Kidney epithelial cell (primary cell): ENCODE results near the gene PML. TPM values are rescaled to one million over a fixed set of nuclear protein-coding genes. Genes with fewer than 3 reads are reported as not detected.
A peak's percentile ranks its signal among the peaks of the same experiment; 100 is the strongest.

ENCODE experiments used
- DNase-seq: peaks from one replicate; pipeline ENCODE4 v3.0.0-alpha.2; 2010; ENCODE audit warnings: low read depth
- H3K27me3 ChIP-seq: 2 replicates; pipeline ENCODE4 v1.6.0; 2011; ENCODE audit warnings: low read length; ENCODE audit not compliant: control insufficient read depth, insufficient read depth
- H3K36me3 ChIP-seq: 2 replicates; pipeline ENCODE4 v1.5.1; 2011; ENCODE audit warnings: low read length; ENCODE audit not compliant: control insufficient read depth, insufficient read depth
- H3K4me3 ChIP-seq: 2 replicates; pipeline ENCODE4 v1.5.1; 2011; ENCODE audit warnings: low read depth, mild to moderate bottlenecking, control low read depth, low read length
- total RNA-seq: library from RNA; depleted of rRNA; stranded (reverse); fragments of >200 nt; gene quantifications from 2 replicates; pipeline ENCODE4 v1.2.3, GENCODE V29; 2015
- TF ChIP-seq, protein P1 (sequence below): IDR thresholded peaks from 2 replicates; pipeline ENCODE4 v1.5.1; 2011; ENCODE audit warnings: mild to moderate bottlenecking, moderate library complexity, low read length, control low read depth, inconsistent platforms; ENCODE audit not compliant: insufficient read depth, poor library complexity, severe bottlenecking

Gene PML
- total RNA-seq, 1 donor from 2014 or later, result 94.1 TPM

DNA sequence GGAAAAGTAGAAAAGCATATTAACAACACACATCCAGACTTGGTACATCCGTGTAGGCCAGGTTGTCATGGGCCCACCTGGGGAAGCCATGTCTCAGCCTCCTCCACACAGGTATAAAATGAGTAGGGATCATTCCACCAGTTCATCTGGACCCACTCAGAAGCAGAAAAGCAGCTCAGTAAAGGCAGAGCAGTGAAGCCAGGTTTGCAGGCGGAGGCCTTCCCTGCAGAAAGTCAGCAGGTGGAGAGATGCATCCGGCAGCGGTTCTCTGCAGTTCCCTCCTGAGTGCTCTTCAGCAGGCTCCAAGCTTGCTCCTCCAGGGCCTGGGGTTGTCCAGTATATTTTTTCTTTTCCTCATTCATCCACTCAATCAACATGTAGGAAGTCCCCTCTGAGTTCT, 46.1 kb upstream of the PML start:
- peaks cover 4% of the 10 kb centered on the region for H3K36me3 ChIP-seq
- no peaks in the 10 kb centered on the region for H3K27me3 ChIP-seq
- no peak for DNase-seq
- H3K4me3 ChIP-seq, result no peak overlapping the region
- TF ChIP-seq, protein P1, sequence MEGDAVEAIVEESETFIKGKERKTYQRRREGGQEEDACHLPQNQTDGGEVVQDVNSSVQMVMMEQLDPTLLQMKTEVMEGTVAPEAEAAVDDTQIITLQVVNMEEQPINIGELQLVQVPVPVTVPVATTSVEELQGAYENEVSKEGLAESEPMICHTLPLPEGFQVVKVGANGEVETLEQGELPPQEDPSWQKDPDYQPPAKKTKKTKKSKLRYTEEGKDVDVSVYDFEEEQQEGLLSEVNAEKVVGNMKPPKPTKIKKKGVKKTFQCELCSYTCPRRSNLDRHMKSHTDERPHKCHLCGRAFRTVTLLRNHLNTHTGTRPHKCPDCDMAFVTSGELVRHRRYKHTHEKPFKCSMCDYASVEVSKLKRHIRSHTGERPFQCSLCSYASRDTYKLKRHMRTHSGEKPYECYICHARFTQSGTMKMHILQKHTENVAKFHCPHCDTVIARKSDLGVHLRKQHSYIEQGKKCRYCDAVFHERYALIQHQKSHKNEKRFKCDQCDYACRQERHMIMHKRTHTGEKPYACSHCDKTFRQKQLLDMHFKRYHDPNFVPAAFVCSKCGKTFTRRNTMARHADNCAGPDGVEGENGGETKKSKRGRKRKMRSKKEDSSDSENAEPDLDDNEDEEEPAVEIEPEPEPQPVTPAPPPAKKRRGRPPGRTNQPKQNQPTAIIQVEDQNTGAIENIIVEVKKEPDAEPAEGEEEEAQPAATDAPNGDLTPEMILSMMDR, result no peak

DNA sequence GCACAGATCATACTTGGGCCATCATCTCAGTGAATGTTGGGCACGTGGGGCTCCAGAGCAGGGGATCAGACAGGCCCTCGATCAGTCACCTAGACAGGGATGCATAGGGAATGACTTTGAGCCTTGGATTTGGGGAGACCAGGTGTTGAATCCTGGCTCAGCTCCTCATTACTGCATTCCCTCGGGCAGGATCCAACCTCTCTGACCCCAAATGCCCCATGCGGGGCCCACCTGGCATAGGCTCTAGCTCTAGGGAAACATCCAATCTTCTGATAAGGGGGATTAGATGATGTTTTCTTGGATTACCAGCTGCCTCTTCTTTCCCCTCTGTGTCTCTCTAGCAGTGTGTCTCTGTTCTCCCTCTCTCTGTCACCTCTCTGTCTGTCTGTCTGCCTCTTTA, 45.5 kb upstream of the PML start:
- DNase-seq, result no peak
- TF ChIP-seq, protein P1, result no peak

DNA sequence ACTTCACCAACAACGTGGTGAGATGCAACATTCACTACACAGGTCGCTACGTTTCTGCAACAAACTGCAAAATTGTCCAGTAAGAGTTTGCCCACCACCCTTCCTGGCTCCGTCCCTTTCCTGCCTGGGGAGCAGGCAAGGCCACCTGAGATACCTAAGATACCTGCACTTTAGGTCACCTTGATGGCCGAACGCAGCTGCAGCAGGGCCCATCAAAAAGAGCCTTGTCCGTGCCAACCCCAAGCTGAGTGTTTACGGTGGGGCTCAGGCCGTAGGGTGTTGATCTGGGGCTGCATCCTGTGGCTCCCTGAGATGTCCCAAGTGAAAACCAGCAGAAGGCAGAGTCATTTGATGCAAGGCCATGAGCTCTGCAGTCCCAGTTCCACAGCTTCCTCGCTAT, 45.0 kb upstream of the PML start:
- DNase-seq, result no peak
- H3K36me3 ChIP-seq, result peaks cover 4% of the 10 kb centered on the region
- TF ChIP-seq, protein P1, result no peak
- no peaks in the 10 kb centered on the region for H3K27me3 ChIP-seq
- no peak overlapping the region for H3K4me3 ChIP-seq

More for the DNA sequence above, 45.5 kb upstream of the PML start:
- Histone ChIP-seq H3K4me3 (no peak overlapping the region), H3K36me3 (peaks cover 4% of the 10 kb centered on the region), H3K27me3 (no peaks in the 10 kb centered on the region)

DNA sequence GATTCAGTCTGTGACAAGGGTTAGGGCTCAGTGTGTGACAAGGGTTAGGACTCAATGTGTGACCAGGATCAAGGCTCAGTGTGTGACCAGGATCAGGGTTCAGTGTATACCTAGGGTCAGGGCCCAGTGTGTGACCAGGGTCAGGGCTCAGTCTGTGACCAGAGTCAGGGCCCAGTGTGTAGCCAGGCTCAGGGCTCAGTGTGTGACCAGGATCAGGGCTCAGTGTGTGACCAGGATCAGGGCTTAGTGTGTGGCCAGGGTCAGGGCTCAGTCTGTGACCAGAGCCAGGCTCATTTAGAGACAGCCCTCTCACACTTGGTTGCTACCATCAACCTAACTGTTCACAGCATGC, 44.1 kb upstream of the PML start:
- Histone ChIP-seq H3K36me3 (peaks cover 4% of the 10 kb centered on the region), H3K27me3 (no peaks in the 10 kb centered on the region), H3K4me3 (no peak overlapping the region)
- TF ChIP-seq, protein P1, result no peak
- no peak for DNase-seq

DNA sequence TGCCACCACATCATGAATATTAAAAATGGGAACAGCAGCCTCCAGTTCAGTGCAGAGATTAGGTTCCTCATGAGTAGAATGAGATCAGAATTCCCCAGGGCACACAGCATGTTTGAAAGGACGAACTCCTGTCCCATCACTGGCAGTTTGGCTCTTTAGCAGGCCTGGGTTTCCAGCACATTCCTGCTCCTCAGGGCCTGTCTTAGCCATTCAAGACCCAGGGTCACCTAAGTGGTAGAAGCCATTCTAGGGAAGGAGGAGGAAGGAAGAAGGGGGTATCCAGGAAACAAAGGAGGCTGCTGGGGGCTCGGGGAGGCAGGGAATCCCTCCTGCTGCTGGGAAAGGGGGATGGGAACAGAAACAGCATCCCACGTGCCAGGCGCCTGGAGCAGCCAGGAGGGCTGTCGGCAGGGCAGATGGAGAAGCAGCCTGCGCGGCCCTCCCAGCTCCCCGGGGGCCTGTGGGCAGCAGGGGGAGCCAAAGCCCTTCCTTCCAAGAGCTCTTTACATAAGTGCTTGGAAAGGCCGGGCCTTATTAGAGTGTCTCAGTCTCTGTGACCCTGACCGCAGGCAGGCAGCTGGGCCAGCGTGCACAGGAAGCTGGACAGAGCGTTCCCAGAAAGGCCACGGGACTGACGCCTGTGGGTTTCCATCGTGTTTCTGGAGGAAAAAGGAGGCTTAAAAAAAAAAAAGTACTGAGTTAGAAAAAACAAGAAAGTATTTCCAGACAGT, 43.5 kb upstream of the PML start:
- DNase-seq, result peak; percentile 82
- no peak overlapping the region for H3K4me3 ChIP-seq
- no peaks in the 10 kb centered on the region for H3K27me3 ChIP-seq
- TF ChIP-seq, protein P1, result peak; percentile 93
- peaks cover 4% of the 10 kb centered on the region for H3K36me3 ChIP-seq

DNA sequence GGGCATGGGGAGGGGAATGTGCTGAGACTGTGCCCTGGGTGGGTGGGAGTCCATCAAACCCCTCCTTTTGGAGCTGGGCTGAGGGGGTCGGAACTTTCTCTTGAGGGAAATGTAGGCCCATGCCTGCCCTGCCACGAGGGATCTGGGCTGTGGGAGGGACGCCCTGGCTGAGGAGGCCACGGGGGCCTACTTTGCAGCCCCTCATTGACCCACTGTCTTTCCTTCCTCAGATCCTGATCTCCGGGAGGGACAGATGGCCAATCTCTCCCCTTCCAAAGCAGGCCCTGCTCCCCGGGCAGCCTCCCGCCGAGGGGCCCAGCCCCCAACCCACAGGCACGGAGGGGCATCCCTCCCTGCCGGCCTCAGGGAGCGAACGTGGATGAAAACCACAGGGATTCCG, 42.9 kb upstream of the PML start:
- Histone ChIP-seq H3K4me3 (no peak overlapping the region), H3K27me3 (no peaks in the 10 kb centered on the region), H3K36me3 (peaks cover 4% of the 10 kb centered on the region)
- TF ChIP-seq, protein P1, result no peak
- DNase-seq, result no peak
